Measurements from ENCODE around the gene ATP5F1B. TPM values are rescaled to one million over a fixed set of nuclear protein-coding genes. Genes with fewer than 3 reads are reported as not detected.

ATP5F1B gene
- polyA plus RNA-seq, 1 donor from 2014 or later, result 559 TPM

- TF ChIP-seq RAD21 (conservative IDR thresholded peaks at IDR 0.05), result peak; percentile 73
Observed at GRCh38 chr12:56636675-56637540, 8.9 kb downstream of the ATP5F1B start (continued).

- no peaks in the 10 kb centered on the region for H3K27me3 ChIP-seq (ENCODE audit: insufficient read depth, low read depth, low read length)
- H3K79me2 ChIP-seq (replicated peaks; ENCODE audit: insufficient read depth, low read length), result no peaks in the 10 kb centered on the region
- no peaks in the 10 kb centered on the region for H3K36me3 ChIP-seq (ENCODE audit: insufficient read depth, low read length)
- H2AFZ ChIP-seq (ENCODE audit: low read depth, low read length), result peak overlapping the region; percentile 14
- H3K9me3 ChIP-seq (ENCODE audit: low read length), result no peaks in the 10 kb centered on the region
- H4K20me1 ChIP-seq (ENCODE audit: insufficient read depth), result no peaks in the 10 kb centered on the region
- H3K9me2 ChIP-seq (ENCODE audit: insufficient read depth, low read length), result no peaks in the 10 kb centered on the region
- peak overlapping the region; percentile 68 for H3K4me2 ChIP-seq (ENCODE audit: low read length)
- TF ChIP-seq REST (IDR thresholded peaks at IDR 0.05; ENCODE audit: borderline replicate concordance), result peak; percentile 22
- TF ChIP-seq, protein P1, sequence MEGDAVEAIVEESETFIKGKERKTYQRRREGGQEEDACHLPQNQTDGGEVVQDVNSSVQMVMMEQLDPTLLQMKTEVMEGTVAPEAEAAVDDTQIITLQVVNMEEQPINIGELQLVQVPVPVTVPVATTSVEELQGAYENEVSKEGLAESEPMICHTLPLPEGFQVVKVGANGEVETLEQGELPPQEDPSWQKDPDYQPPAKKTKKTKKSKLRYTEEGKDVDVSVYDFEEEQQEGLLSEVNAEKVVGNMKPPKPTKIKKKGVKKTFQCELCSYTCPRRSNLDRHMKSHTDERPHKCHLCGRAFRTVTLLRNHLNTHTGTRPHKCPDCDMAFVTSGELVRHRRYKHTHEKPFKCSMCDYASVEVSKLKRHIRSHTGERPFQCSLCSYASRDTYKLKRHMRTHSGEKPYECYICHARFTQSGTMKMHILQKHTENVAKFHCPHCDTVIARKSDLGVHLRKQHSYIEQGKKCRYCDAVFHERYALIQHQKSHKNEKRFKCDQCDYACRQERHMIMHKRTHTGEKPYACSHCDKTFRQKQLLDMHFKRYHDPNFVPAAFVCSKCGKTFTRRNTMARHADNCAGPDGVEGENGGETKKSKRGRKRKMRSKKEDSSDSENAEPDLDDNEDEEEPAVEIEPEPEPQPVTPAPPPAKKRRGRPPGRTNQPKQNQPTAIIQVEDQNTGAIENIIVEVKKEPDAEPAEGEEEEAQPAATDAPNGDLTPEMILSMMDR (IDR thresholded peaks at IDR 0.05; ENCODE audit: poor library complexity, severe bottlenecking), result no peak
- H3F3A ChIP-seq (ENCODE audit: insufficient read depth, low read length, poor library complexity, severe bottlenecking), result peaks cover 9% of the 10 kb centered on the region
- H3K27ac ChIP-seq (ENCODE audit: low read length), result peak overlapping the region; percentile 60
- H3K9ac ChIP-seq (ENCODE audit: low read length), result peak overlapping the region; percentile 77
- H3K4me3 ChIP-seq (ENCODE audit: low read length), result peak overlapping the region; percentile 71
Observed at GRCh38 chr12:56635806-56636674, 9.7 kb downstream of the ATP5F1B start.

- peaks cover 7% of the 10 kb centered on the region for H3K79me2 ChIP-seq (replicated peaks; ENCODE audit: insufficient read depth, low read length)
- H3K4me3 ChIP-seq (ENCODE audit: low read length), result peak overlapping the region; percentile 71
- no peaks in the 10 kb centered on the region for H3K9me2 ChIP-seq (ENCODE audit: insufficient read depth, low read length)
- H3K27ac ChIP-seq (ENCODE audit: low read length), result peak overlapping the region; percentile 18
- H4K20me1 ChIP-seq (ENCODE audit: insufficient read depth), result no peaks in the 10 kb centered on the region
- peak overlapping the region; percentile 77 for H3K9ac ChIP-seq (ENCODE audit: low read length)
- no peaks in the 10 kb centered on the region for H3K36me3 ChIP-seq (ENCODE audit: insufficient read depth, low read length)
- peaks cover 9% of the 10 kb centered on the region for H3F3A ChIP-seq (ENCODE audit: insufficient read depth, low read length, poor library complexity, severe bottlenecking)
- H2AFZ ChIP-seq (ENCODE audit: low read depth, low read length), result peak overlapping the region; percentile 45
- H3K27me3 ChIP-seq (ENCODE audit: insufficient read depth, low read depth, low read length), result no peaks in the 10 kb centered on the region
- H3K4me2 ChIP-seq (ENCODE audit: low read length), result peak overlapping the region; percentile 68
- H3K9me3 ChIP-seq (ENCODE audit: low read length), result no peaks in the 10 kb centered on the region
- TF ChIP-seq EP300 (conservative IDR thresholded peaks at IDR 0.05; ENCODE audit: poor library complexity, severe bottlenecking), result peak; percentile 11
- TF ChIP-seq REST (IDR thresholded peaks at IDR 0.05; ENCODE audit: borderline replicate concordance), result no peak
- peak; percentile 31 for TF ChIP-seq SMC3 (conservative IDR thresholded peaks at IDR 0.05; ENCODE audit: poor library complexity)
- peak; percentile 39 for TF ChIP-seq RAD21 (conservative IDR thresholded peaks at IDR 0.05)
- TF ChIP-seq TAF1 (IDR thresholded peaks at IDR 0.05; ENCODE audit: low read depth), result no peak
- no peak for TF ChIP-seq EZH2 (IDR thresholded peaks at IDR 0.05; ENCODE audit: borderline replicate concordance, insufficient read depth, low read length, poor library complexity, severe bottlenecking)
- peak; percentile 44 for TF ChIP-seq MXI1 (conservative IDR thresholded peaks at IDR 0.05; ENCODE audit: poor library complexity, severe bottlenecking)
Observed at GRCh38 chr12:56634837-56635791, 10.7 kb downstream of the ATP5F1B start.
